HG02840 (cell line): Measurements from ENCODE around the gene ELL2.
"Not testable (repeated sequence)": the region's sequence is repeated elsewhere in the genome, so short reads cannot be mapped to it uniquely, and the experiment has no call there.

ENCODE experiments used
- ATAC-seq: cut with Tn5 transposase; IDR thresholded peaks from one replicate; pipeline ENCODE4 v1.9.1; 2021; ENCODE audit warnings: mild to moderate bottlenecking, moderate library complexity, moderate number of reproducible peaks; ENCODE audit not compliant: unreplicated experiment, low FRiP score

ELL2 gene

DNA sequence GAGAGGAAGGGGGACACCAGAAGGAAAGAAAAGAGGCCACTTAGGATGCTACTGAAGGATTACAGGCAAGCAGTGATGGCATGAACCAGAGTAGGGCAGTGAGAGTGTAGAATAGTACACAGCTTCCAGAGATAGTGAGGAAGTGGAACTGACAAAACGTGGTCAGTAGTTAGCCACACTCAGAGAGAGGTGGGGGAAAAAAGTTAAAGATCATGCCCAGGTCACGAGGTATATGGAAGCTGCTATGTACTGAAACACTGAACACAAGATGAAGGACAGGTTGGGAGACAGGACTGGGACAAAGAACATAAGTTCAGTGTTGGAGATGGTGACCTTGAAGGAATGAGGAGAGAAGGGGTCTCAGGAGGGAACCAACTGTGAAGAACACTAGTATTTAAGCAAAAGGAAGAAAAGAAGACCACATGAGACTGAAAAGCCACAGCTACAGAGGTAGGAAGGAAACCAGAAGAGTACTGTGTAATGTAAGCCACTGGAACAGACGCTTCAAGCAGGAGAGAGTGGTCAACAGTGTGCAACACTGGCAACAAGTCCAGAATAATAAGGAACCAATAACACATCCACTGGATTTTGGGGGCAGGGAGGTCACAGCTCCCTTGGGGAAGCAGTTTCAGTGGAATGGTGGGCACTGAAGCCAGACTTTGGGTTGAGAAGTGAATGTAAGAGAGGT is 45.5 kb downstream of the ELL2 start:
- peak; percentile 50 for ATAC-seq

DNA sequence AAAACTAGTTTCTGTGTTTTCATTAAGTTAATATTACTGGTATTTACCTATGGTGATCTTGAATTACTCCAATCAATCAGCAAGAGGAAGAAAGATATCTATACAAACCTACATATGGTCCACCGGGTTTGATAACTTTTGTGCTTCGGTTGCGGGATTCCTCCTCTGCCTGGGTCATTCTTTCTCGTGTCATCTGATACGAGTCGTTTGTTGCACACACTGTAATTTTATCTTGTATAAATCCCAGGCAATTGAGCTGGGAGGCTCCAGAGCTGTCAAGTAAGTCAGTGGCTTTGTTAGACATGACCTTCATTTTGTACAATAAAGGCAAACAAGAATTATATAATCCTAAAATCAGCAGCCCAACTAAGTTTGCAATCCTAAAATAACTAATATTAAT is 48.0 kb downstream of the ELL2 start:
- ATAC-seq: no peak

GRCh38 chr5:95912029-95912428 is 49.6 kb downstream of the ELL2 start:
- no peak for ATAC-seq

DNA sequence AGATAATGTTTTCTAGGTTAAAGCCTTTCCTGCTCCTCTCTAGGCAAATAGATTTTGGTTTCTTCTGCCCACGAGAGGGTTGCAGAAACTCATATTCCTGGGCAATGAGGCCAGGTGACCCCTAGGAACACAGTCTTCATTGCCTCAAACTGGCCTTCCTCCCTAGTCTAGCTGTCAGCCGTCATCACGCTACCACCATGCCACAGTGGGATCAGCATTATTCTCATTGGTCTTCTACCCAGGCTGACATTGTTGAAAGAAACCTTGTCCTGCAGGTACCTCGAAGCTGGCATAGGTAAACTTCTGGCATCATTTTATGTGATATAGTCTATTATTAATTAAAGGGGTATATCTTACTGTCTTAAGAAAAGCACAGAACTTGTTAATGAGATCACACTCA is 51.1 kb downstream of the ELL2 start:
- ATAC-seq: no peak

DNA sequence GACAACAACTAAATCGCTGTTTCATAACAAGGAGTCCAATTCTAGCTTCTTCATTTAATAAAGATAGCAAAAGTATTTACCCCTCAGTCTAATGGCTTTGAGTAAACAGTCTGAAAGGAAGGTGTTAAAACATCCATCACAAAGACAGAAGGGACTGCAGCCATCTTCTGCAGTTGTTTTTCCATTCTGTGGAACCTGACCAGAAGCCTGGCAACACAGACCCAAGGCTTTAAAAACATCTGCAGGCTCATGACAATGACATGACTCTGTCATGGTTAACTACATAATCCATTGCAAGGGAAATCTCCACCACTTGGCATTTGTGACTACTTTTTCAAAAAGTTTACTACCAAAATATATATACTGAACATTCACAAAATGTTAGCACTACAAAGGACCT is 51.9 kb downstream of the ELL2 start:
- ATAC-seq: no peak

GRCh38 chr5:95908799-95909198 is 52.9 kb downstream of the ELL2 start:
- ATAC-seq: no peak

DNA sequence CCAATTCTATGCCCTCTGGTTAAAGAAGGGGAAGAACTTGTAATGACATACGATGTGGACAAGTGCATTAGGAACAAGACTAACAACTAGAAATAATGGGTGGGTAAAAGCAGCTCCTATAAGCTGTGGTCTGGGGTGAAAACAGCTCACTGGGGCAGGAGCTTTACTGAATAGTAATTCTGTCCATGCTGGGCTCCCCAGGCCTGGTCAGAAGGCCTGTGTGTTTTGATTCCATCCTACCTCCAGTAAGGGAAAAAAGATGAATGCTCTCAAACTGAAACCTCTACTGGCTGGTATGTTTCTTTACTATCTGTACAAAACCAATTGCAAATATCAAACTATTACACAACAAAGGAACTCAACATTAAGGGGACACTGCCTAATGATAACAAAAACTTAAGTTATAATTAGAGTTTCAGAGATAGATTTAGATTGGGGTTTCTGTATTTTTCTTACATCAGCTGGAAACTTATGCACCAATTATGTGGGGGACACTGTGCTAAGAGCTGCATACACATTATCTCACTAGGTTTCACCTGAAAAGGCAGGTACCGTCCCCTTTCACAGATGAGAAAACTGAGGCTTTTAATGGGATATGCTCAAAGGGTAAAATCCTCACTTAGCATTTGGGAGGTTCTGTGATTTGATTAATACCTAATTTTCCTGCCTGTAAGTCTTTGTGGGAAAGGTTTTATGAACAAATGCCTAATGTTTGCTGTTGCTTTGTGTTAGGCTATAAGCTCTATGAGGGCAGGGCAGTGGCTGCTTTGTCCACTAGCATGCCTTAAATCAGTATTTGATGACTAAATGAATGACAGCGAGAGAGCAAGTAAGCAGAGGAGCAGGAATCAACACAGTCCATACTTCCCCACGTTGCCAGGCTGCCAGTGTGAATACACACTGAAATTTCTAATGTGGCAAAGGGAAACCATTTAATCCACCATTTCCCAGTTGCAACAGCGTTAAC is 53.6 kb downstream of the ELL2 start:
- ATAC-seq: no peak

GRCh38 chr5:95907067-95907705 is 54.5 kb downstream of the ELL2 start:
- ATAC-seq: no peak

GRCh38 chr5:95906398-95906797 is 55.3 kb downstream of the ELL2 start:
- ATAC-seq: not testable (repeated sequence)

- no peak for ATAC-seq
Measured at GRCh38 chr5:95904827-95905226, 56.8 kb downstream of the ELL2 start.

- no peak for ATAC-seq
Measured at GRCh38 chr5:95903838-95904237, 57.8 kb downstream of the ELL2 start.

DNA sequence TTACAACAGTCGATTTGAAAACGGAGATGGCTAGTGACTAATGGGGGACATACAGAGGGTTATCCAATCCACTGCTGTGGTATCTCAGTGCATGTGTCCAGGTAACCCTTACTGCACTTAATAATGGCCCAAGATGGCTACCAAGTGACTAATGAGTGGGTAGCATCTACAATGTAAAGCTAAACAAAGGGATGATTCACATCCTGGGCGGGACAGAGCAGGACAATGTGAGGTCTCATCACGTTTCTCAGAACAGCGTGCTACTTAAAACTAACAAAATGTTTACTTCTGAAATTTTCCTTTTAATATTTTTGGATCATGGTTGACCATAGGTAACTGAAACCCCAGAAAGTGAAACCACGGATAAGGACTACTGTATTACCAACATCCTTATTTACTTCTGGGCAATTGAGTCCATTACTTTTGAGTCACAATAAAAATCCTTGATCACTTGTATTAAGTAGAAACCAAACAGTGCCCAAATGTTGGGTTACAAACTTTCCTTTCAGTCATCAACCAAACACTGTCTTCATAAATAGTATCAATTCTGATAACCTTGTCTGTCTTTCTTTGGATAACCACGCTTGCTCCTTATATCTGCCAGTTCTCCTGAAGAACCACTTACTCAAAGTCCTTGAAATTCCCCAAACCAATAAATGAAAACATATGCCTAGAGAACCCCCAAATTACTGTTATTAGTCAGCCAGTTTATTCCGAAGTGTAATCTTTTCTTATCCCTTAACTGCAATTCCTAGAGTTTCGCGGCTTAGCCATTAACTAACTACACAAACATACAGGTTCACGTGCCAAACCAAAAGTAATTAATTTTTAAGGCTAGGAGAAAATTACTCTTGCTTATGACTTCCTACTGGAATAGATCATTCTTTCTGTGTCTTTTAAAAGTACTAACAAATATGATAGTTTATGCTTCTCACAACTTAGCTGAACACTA is 59.7 kb downstream of the ELL2 start:
- ATAC-seq: no peak

DNA sequence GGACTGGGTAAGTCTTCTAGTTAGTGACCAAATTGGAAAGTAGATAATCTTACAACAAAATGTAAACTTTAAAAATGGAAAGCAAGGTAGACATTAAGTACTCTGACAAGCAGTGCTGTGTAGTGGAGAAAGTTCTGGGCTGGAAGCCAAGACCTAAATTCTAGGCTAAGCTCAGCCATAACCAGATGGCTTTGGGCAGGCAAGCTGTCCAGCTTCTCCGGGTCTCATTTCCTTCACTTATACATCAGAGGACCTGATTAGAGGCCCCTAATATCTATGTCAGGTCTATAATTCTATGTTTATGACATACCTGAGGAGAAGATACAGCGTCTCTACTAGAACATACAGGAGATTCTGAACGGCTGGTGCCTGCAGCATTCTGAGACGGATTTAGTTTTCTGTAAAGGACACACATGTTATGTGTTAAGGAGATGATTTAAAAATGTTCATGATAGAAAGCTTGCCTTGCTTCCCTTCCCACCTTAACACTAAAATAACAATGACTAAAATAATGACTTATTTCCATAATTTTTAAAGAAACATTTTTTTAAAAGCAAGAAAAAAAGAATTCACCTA is 61.2 kb downstream of the ELL2 start:
- ATAC-seq: no peak

DNA sequence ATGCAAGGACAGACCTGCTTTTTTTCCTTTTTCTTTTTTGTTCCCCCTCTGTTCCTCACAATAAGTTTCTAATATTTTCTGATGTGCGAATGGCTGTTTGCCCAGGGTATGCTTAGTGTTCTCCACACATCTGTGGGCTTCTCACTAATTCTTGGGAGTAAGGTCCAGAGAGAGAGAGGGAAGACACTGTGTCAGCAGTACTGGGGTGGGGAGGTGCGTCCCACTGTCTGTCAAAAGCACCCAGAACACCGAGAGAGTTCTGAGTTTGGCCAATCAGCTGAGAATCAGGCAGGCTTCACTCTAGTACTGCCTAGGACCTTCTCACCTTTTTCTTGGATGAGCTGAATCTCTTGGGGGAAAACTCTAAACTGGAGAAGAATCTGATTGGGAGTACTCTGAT is 61.8 kb downstream of the ELL2 start:
- no peak for ATAC-seq

DNA sequence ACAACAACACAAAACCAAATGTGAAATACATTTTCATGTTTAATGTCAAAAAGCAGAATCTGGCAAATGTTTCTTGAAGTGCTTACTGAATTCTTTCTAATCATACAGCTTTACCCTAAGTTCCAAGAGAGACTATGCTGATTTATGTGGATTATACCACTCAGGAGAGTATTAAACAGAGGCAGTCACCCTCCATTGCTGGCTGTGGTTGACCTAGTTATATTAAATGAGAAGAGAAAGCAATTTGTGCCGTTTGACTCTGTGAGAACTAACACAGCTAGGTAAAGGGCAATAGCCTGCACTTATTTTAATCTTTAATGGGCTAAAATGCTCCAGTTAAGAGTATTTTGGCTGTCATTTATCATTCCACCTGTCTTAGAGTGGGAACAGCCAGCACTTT is 62.6 kb downstream of the ELL2 start:
- no peak for ATAC-seq

DNA sequence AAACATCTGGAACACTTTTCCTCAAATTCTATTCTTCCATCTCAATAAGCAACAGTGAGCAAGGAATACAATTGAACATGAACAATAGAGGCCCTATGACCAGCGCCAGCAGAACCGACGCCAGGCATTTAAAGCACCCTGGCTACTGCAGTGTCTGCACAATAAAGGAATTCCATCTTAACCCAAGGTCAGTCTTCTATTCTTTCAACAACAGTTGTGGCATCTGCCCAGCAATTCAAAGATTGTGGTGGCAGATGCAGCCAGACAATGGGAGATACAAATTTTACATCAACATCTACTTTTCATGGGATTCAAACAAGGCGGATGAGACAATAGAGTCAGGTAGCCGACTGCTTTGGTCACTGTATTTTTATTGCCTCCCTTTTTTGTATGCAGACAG is 65.9 kb downstream of the ELL2 start:
- no peak for ATAC-seq

- no peak for ATAC-seq
Measured at GRCh38 chr5:95895251-95895650, 66.4 kb downstream of the ELL2 start.

DNA sequence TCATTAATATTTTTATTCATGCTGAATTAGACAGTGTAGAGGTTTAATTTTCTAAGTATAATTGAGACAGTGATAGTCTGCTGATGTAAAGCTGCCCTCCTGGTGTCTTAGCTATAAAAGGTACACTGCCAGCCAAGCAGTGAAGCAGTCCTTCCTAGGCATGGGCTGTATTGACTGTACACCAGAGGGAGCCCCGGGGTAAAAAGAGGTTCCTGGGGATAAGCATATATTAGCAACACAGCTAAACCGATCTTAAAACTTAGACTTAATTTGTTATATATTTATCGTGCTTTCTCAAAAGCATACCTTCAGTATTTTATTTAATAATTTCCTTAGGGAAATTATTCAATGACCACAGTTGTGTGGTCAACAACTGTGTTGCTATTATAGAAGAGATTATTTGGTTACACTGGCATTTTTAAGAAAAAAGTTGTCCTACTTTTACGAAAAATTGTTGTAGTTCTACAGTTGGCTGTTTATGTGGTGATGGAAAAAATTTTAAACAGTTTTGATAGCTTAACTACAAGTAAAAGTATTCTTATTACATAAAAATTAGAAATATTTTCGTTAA is 68.8 kb downstream of the ELL2 start:
- ATAC-seq: no peak

DNA sequence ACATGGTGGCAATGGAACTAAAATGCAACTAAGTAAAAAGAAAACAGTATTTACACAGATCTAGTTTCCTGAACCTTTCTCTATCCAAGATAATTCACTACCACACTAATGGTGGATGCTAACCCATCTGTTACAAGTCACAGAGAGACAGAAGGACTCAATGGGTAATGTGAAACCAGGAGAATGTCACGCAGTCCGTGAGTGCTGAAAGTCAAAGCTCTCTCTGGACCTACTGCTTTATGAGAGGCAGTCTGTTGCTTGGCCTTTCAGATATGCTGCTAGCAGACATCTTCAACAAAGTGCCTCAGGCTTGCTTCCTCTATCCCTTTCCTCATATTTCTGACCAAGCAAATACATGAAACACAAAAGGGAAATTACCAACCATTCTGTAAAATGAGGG is 70.2 kb downstream of the ELL2 start:
- no peak for ATAC-seq

GRCh38 chr5:95889076-95889475 is 72.6 kb downstream of the ELL2 start:
- no peak for ATAC-seq
